ENCODE measurements around the gene FER. TPM values are rescaled to one million over a fixed set of nuclear protein-coding genes. Genes with fewer than 3 reads are reported as not detected.

FER gene
- total and polyA plus RNA-seq, 2 experiments from 2014 or later: 10.6 to 29.4 TPM

DNA sequence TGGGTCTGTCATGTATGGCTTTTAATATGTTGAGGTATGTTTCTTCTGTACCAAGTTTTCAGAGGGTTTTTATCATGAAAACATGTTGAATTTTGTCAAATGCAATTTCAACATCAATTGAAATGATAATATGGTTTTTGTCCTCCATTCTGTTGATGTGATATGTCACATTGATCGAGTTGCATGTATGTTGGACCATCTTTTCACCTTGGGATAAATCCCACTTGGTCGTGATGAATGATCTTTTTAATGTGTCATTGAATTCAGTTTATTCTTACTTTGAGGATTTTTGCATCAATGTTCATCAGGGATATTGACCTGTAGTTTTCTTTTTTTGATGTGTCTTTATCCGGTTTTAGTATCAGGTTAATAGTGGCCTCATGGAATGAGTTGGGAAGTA, 373.5 kb downstream of the FER start:
- WGBS (ENCODE audit: low lambda C conversion rate, missing lambda C conversion rate): 96% methylated on average over 3 of the region's 3 CpGs
- H3K27ac ChIP-seq: no peak overlapping the region
- TF ChIP-seq EZH2 (IDR thresholded peaks at IDR 0.05; ENCODE audit: borderline replicate concordance) (no peak), EZH2phosphoT487 (IDR thresholded peaks at IDR 0.05; ENCODE audit: low read depth, severe bottlenecking, unreplicated experiment) (no peak)
- TF ChIP-seq, protein P1, sequence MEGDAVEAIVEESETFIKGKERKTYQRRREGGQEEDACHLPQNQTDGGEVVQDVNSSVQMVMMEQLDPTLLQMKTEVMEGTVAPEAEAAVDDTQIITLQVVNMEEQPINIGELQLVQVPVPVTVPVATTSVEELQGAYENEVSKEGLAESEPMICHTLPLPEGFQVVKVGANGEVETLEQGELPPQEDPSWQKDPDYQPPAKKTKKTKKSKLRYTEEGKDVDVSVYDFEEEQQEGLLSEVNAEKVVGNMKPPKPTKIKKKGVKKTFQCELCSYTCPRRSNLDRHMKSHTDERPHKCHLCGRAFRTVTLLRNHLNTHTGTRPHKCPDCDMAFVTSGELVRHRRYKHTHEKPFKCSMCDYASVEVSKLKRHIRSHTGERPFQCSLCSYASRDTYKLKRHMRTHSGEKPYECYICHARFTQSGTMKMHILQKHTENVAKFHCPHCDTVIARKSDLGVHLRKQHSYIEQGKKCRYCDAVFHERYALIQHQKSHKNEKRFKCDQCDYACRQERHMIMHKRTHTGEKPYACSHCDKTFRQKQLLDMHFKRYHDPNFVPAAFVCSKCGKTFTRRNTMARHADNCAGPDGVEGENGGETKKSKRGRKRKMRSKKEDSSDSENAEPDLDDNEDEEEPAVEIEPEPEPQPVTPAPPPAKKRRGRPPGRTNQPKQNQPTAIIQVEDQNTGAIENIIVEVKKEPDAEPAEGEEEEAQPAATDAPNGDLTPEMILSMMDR (IDR thresholded peaks at IDR 0.05; ENCODE audit: poor library complexity): no peak
- H3K9me2 ChIP-seq (replicated peaks; ENCODE audit: insufficient read depth): no peaks in the 10 kb centered on the region
- no peaks in the 10 kb centered on the region for H3K36me3 ChIP-seq (replicated peaks; ENCODE audit: insufficient read depth, low read depth)
- no peaks in the 10 kb centered on the region for H4K20me1 ChIP-seq (ENCODE audit: insufficient read depth, poor library complexity, severe bottlenecking)
- H3K4me3 ChIP-seq: no peak overlapping the region
- no peaks in the 10 kb centered on the region for H3K27me3 ChIP-seq
- no peaks in the 10 kb centered on the region for H3K79me2 ChIP-seq
- no peaks in the 10 kb centered on the region for H3K4me1 ChIP-seq (ENCODE audit: insufficient read depth)
- H3K9me3 ChIP-seq (ENCODE audit: low read depth): peaks cover 7% of the 10 kb centered on the region
- no peak overlapping the region for H3K4me2 ChIP-seq
- DNase-seq (ENCODE audit: low spot score): no peak
- H2AFZ ChIP-seq: no peak overlapping the region

DNA sequence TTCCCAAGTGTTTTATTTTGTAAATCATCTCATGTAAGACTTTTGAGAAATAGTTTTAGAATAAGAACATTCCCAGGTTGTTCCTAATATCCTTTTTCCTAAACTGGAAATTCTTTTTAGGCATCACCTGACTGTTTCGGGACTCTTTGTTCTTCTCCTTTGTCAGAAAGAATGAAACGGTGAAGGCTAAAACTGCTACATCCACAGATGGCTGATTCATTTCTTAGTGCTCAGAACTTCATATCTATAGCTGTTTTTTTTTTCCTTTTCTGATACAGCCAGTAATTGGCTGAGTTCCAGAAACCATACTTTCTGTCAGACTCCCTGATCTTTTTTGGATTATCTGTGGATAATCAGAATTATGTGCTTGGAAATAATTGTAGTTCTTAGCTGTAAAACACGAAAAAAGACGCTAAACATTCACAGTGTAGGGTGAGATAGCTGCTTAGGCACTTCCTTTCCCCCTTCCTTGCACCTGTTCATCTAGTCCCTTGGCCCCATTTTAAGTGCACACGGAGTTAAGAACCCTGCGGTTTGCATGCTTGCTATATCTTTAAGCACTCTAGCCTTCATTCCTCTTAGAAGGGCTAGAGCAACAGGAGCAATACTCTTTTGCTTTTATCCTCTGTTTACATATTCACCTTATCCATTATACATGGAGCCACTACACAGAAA, 378.2 kb downstream of the FER start:
- 83% methylated on average over 6 of the region's 6 CpGs for WGBS (ENCODE audit: low lambda C conversion rate, missing lambda C conversion rate)
- H3K79me2 ChIP-seq: no peaks in the 10 kb centered on the region

DNA sequence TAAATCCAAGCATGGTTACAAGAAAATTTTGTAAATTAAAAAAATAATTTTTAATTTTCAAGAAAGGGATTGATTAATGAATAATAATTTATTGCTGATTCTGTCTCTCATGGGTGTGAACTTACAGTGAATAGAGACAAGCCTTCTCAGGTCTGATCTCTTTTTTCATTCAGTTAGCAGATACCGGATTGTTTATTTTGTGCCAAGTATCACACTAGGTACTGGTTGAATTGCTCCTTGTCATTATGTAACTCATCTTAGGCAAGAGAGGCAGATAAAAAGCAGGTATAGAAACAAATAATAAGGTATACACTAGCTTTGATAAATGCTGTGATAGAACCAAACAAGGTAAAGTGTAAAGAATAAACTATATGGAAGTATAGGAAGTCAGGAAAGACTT, 378.8 kb downstream of the FER start:
- Histone ChIP-seq H2AFZ (no peak overlapping the region), H3K4me3 (no peak overlapping the region), H3K79me2 (no peaks in the 10 kb centered on the region), H3K4me1 (ENCODE audit: insufficient read depth) (no peaks in the 10 kb centered on the region), H3K36me3 (replicated peaks; ENCODE audit: insufficient read depth, low read depth) (no peaks in the 10 kb centered on the region), H3K27me3 (no peaks in the 10 kb centered on the region), H3K9me2 (replicated peaks; ENCODE audit: insufficient read depth) (no peaks in the 10 kb centered on the region), H3K9me3 (ENCODE audit: low read depth) (no peaks in the 10 kb centered on the region), H3K4me2 (no peak overlapping the region), H3K27ac (no peak overlapping the region), H4K20me1 (ENCODE audit: insufficient read depth, poor library complexity, severe bottlenecking) (no peaks in the 10 kb centered on the region)
- DNase-seq (ENCODE audit: low spot score): no peak
- TF ChIP-seq, protein P1 (IDR thresholded peaks at IDR 0.05; ENCODE audit: poor library complexity): no peak
- no peak for TF ChIP-seq EZH2 (IDR thresholded peaks at IDR 0.05; ENCODE audit: borderline replicate concordance)
- no peak for TF ChIP-seq EZH2phosphoT487 (IDR thresholded peaks at IDR 0.05; ENCODE audit: low read depth, severe bottlenecking, unreplicated experiment)
- 95% methylated on average over 1 of the region's 1 CpG for WGBS (ENCODE audit: low lambda C conversion rate, missing lambda C conversion rate)

More for the DNA sequence above, 378.2 kb downstream of the FER start:
- H3K9me3 ChIP-seq (ENCODE audit: low read depth): no peaks in the 10 kb centered on the region
- no peak overlapping the region for H3K27ac ChIP-seq
- H2AFZ ChIP-seq: no peak overlapping the region
- no peak overlapping the region for H3K4me2 ChIP-seq
- no peaks in the 10 kb centered on the region for H3K4me1 ChIP-seq (ENCODE audit: insufficient read depth)
- no peak for TF ChIP-seq EZH2 (IDR thresholded peaks at IDR 0.05; ENCODE audit: borderline replicate concordance)
- TF ChIP-seq EZH2phosphoT487 (IDR thresholded peaks at IDR 0.05; ENCODE audit: low read depth, severe bottlenecking, unreplicated experiment): no peak
- TF ChIP-seq, protein P1 (IDR thresholded peaks at IDR 0.05; ENCODE audit: poor library complexity): no peak
- no peaks in the 10 kb centered on the region for H4K20me1 ChIP-seq (ENCODE audit: insufficient read depth, poor library complexity, severe bottlenecking)
- H3K9me2 ChIP-seq (replicated peaks; ENCODE audit: insufficient read depth): no peaks in the 10 kb centered on the region
- DNase-seq (ENCODE audit: low spot score): no peak
- H3K36me3 ChIP-seq (replicated peaks; ENCODE audit: insufficient read depth, low read depth): no peaks in the 10 kb centered on the region
- H3K4me3 ChIP-seq: no peak overlapping the region
- no peaks in the 10 kb centered on the region for H3K27me3 ChIP-seq
